ENCODE data around the gene DR1. TPM values are rescaled to one million over a fixed set of nuclear protein-coding genes. Genes with fewer than 3 reads are reported as not detected.
A peak's percentile ranks its signal among the peaks of the same experiment; 100 is the strongest.

The DR1 gene
- 106 and 117 TPM in 2 replicates for total RNA-seq (2014; rRNA removed; shearing (Covaris generic))

- no peaks in the 10 kb centered on the region for H3K27me3 ChIP-seq (ENCODE audit: control insufficient read depth, insufficient read depth, low read length)
- peak; percentile 91 for DNase-seq
- H3K4me3 ChIP-seq (ENCODE audit: insufficient read depth, low read depth, low read length) = peak within 1 kb of the TSS; percentile 85
- no peaks in the 10 kb centered on the region for H3K36me3 ChIP-seq (replicated peaks; ENCODE audit: control insufficient read depth, insufficient read depth, low read length)
These were observed at the start of gene DR1 for GRCh38 chr1:93345633-93346420. TSS of gene DR1 (plus strand) at chr1:93345907. CDS start at chr1:93346646, 739 bp downstream.

- peak; percentile 13 for DNase-seq
- no peak overlapping the region for H3K4me3 ChIP-seq (ENCODE audit: insufficient read depth, low read depth, low read length)
- no peaks in the 10 kb centered on the region for H3K27me3 ChIP-seq (ENCODE audit: control insufficient read depth, insufficient read depth, low read length)
- H3K36me3 ChIP-seq (replicated peaks; ENCODE audit: control insufficient read depth, insufficient read depth, low read length) = no peaks in the 10 kb centered on the region
These were observed 49.1 kb upstream of the DR1 start for GRCh38 chr1:93296555-93297154.

- H3K4me3 ChIP-seq (ENCODE audit: insufficient read depth, low read depth, low read length) = no peak overlapping the region
- H3K27me3 ChIP-seq (ENCODE audit: control insufficient read depth, insufficient read depth, low read length) = no peaks in the 10 kb centered on the region
- no peaks in the 10 kb centered on the region for H3K36me3 ChIP-seq (replicated peaks; ENCODE audit: control insufficient read depth, insufficient read depth, low read length)
- no peak for DNase-seq
These were observed 44.6 kb upstream of the DR1 start for GRCh38 chr1:93301131-93301530.

GRCh38 chr1:93302078-93302477 lies 43.6 kb upstream of the DR1 start:
- no peak for DNase-seq
- H3K4me3 ChIP-seq (ENCODE audit: insufficient read depth, low read depth, low read length) = no peak overlapping the region

GRCh38 chr1:93304716-93305138 lies 41.0 kb upstream of the DR1 start:
- no peak overlapping the region for H3K4me3 ChIP-seq (ENCODE audit: insufficient read depth, low read depth, low read length)
- H3K36me3 ChIP-seq (replicated peaks; ENCODE audit: control insufficient read depth, insufficient read depth, low read length) = no peaks in the 10 kb centered on the region
- DNase-seq = peak; percentile 48
- H3K27me3 ChIP-seq (ENCODE audit: control insufficient read depth, insufficient read depth, low read length) = no peaks in the 10 kb centered on the region

More at GRCh38 chr1:93302078-93302477, 43.6 kb upstream of the DR1 start:
- no peaks in the 10 kb centered on the region for H3K27me3 ChIP-seq (ENCODE audit: control insufficient read depth, insufficient read depth, low read length)
- H3K36me3 ChIP-seq (replicated peaks; ENCODE audit: control insufficient read depth, insufficient read depth, low read length) = no peaks in the 10 kb centered on the region

GRCh38 chr1:93306920-93307319 lies 38.8 kb upstream of the DR1 start:
- no peak overlapping the region for H3K4me3 ChIP-seq (ENCODE audit: insufficient read depth, low read depth, low read length)
- H3K27me3 ChIP-seq (ENCODE audit: control insufficient read depth, insufficient read depth, low read length) = no peaks in the 10 kb centered on the region
- no peak for DNase-seq
- H3K36me3 ChIP-seq (replicated peaks; ENCODE audit: control insufficient read depth, insufficient read depth, low read length) = no peaks in the 10 kb centered on the region

- H3K36me3 ChIP-seq (replicated peaks; ENCODE audit: control insufficient read depth, insufficient read depth, low read length) = no peaks in the 10 kb centered on the region
- DNase-seq = no peak
- no peaks in the 10 kb centered on the region for H3K27me3 ChIP-seq (ENCODE audit: control insufficient read depth, insufficient read depth, low read length)
- H3K4me3 ChIP-seq (ENCODE audit: insufficient read depth, low read depth, low read length) = no peak overlapping the region
These were observed 32.7 kb upstream of the DR1 start for GRCh38 chr1:93313026-93313425.

- Histone ChIP-seq H3K27me3 (ENCODE audit: control insufficient read depth, insufficient read depth, low read length) (no peaks in the 10 kb centered on the region), H3K4me3 (ENCODE audit: insufficient read depth, low read depth, low read length) (no peak overlapping the region), H3K36me3 (replicated peaks; ENCODE audit: control insufficient read depth, insufficient read depth, low read length) (no peaks in the 10 kb centered on the region)
- DNase-seq = no peak
These were observed 28.5 kb upstream of the DR1 start for GRCh38 chr1:93317207-93317606.

- Histone ChIP-seq H3K27me3 (ENCODE audit: control insufficient read depth, insufficient read depth, low read length) (no peaks in the 10 kb centered on the region), H3K36me3 (replicated peaks; ENCODE audit: control insufficient read depth, insufficient read depth, low read length) (no peaks in the 10 kb centered on the region), H3K4me3 (ENCODE audit: insufficient read depth, low read depth, low read length) (no peak overlapping the region)
- no peak for DNase-seq
These were observed 27.8 kb upstream of the DR1 start for GRCh38 chr1:93317943-93318342.

- no peak for DNase-seq
- no peaks in the 10 kb centered on the region for H3K27me3 ChIP-seq (ENCODE audit: control insufficient read depth, insufficient read depth, low read length)
- H3K36me3 ChIP-seq (replicated peaks; ENCODE audit: control insufficient read depth, insufficient read depth, low read length) = no peaks in the 10 kb centered on the region
- H3K4me3 ChIP-seq (ENCODE audit: insufficient read depth, low read depth, low read length) = no peak overlapping the region
These were observed 24.0 kb upstream of the DR1 start for GRCh38 chr1:93321720-93322119.

GRCh38 chr1:93322349-93322748 lies 23.4 kb upstream of the DR1 start:
- Histone ChIP-seq H3K36me3 (replicated peaks; ENCODE audit: control insufficient read depth, insufficient read depth, low read length) (no peaks in the 10 kb centered on the region), H3K27me3 (ENCODE audit: control insufficient read depth, insufficient read depth, low read length) (no peaks in the 10 kb centered on the region), H3K4me3 (ENCODE audit: insufficient read depth, low read depth, low read length) (no peak overlapping the region)
- no peak for DNase-seq

- no peaks in the 10 kb centered on the region for H3K36me3 ChIP-seq (replicated peaks; ENCODE audit: control insufficient read depth, insufficient read depth, low read length)
- no peak for DNase-seq
- no peak overlapping the region for H3K4me3 ChIP-seq (ENCODE audit: insufficient read depth, low read depth, low read length)
- H3K27me3 ChIP-seq (ENCODE audit: control insufficient read depth, insufficient read depth, low read length) = no peaks in the 10 kb centered on the region
These were observed 22.4 kb upstream of the DR1 start for GRCh38 chr1:93323185-93323820.

GRCh38 chr1:93324486-93325464 lies 20.9 kb upstream of the DR1 start:
- no peaks in the 10 kb centered on the region for H3K36me3 ChIP-seq (replicated peaks; ENCODE audit: control insufficient read depth, insufficient read depth, low read length)
- no peak for DNase-seq
- H3K27me3 ChIP-seq (ENCODE audit: control insufficient read depth, insufficient read depth, low read length) = no peaks in the 10 kb centered on the region
- no peak overlapping the region for H3K4me3 ChIP-seq (ENCODE audit: insufficient read depth, low read depth, low read length)

All from H7 (cell line).